Glomerular endothelial cell (primary cell): Measurements from ENCODE around the gene SV2A. TPM values are rescaled to one million over a fixed set of nuclear protein-coding genes. Genes with fewer than 3 reads are reported as not detected.
"Not testable (repeated sequence)": the region's sequence is repeated elsewhere in the genome, so short reads cannot be mapped to it uniquely, and the experiment has no call there.

Experiments
- DNase-seq: peaks from one replicate; pipeline ENCODE4 v3.0.0-alpha.2; 2011; ENCODE audit warnings: low read depth, low spot score; ENCODE audit errors: extremely low read depth
- total RNA-seq: library from RNA; depleted of rRNA; stranded (reverse); fragments of >200 nt; gene quantifications from 2 replicates; pipeline ENCODE4 v1.2.3, GENCODE V29; 2015

The SV2A gene
- total RNA-seq, result 1.8 and 2.6 TPM in 2 replicates

- no peak for DNase-seq
These were observed at the start of gene SV2A for GRCh38 chr1:149917571-149918144. SV2A (minus strand) TSS chr1:149917844; CDS start chr1:149913840, 4,004 bp downstream.

- DNase-seq, result no peak
These were observed 49.4 kb upstream of the SV2A start for GRCh38 chr1:149967041-149967440.

GRCh38 chr1:149966405-149966804 is 48.8 kb upstream of the SV2A start:
- DNase-seq, result no peak

GRCh38 chr1:149965440-149965839 is 47.8 kb upstream of the SV2A start:
- DNase-seq, result no peak

GRCh38 chr1:149963358-149963757 is 45.7 kb upstream of the SV2A start:
- no peak for DNase-seq

GRCh38 chr1:149962736-149963135 is 45.1 kb upstream of the SV2A start:
- DNase-seq, result no peak

GRCh38 chr1:149962039-149962647 is 44.5 kb upstream of the SV2A start:
- DNase-seq, result peak; percentile 58

- not testable (repeated sequence) for DNase-seq
These were observed 39.9 kb upstream of the SV2A start for GRCh38 chr1:149957548-149957947.

- no peak for DNase-seq
These were observed 32.3 kb upstream of the SV2A start for GRCh38 chr1:149949911-149950310.

- no peak for DNase-seq
These were observed 27.6 kb upstream of the SV2A start for GRCh38 chr1:149945206-149945605.

- DNase-seq, result no peak
These were observed 25.2 kb upstream of the SV2A start for GRCh38 chr1:149942885-149943284.

- DNase-seq, result no peak
These were observed 24.6 kb upstream of the SV2A start for GRCh38 chr1:149942207-149942606.

- no peak for DNase-seq
These were observed 22.8 kb upstream of the SV2A start for GRCh38 chr1:149940427-149940826.

- DNase-seq, result not testable (repeated sequence)
These were observed 21.0 kb upstream of the SV2A start for GRCh38 chr1:149938668-149939003.

GRCh38 chr1:149937759-149938158 is 20.1 kb upstream of the SV2A start:
- DNase-seq, result no peak

- no peak for DNase-seq
These were observed 19.5 kb upstream of the SV2A start for GRCh38 chr1:149936992-149937705.

- DNase-seq, result no peak
These were observed 18.7 kb upstream of the SV2A start, which contains the start of gene MTMR11 for GRCh38 chr1:149936170-149936991. MTMR11 (minus strand) TSS chr1:149936879; CDS start chr1:149936647, 232 bp downstream.

GRCh38 chr1:149934356-149934755 is 16.7 kb upstream of the SV2A start:
- no peak for DNase-seq

GRCh38 chr1:149933208-149933607 is 15.6 kb upstream of the SV2A start:
- DNase-seq, result no peak

- DNase-seq, result no peak
These were observed 14.8 kb upstream of the SV2A start for GRCh38 chr1:149932474-149932873.

- DNase-seq, result no peak
These were observed 13.7 kb upstream of the SV2A start for GRCh38 chr1:149931212-149931790.
